Aorta (tissue), 5 donors: ENCODE results near the gene MVK. TPM values are rescaled to one million over a fixed set of nuclear protein-coding genes. Genes with fewer than 3 reads are reported as not detected.

Source experiments
- ATAC-seq: fragments of 200-7000 bp; cut with Tn5 transposase; one replicate; pipeline ENCODE4 v1.9.1; 2022; ENCODE audit warnings: moderate library complexity; ENCODE audit not compliant: low FRiP score
- DNase-seq, 2 donors: peaks; one replicate each; pipeline ENCODE4 v3.0.0-alpha.2; 2020
- H3K27ac ChIP-seq, 2 donors: one replicate each; pipeline ENCODE4 v1.5.1; 2013; ENCODE audit warnings: low read length in 2 of 2, mild to moderate bottlenecking in 2 of 2, moderate library complexity in 2 of 2, control low read depth in 1 of 2, inconsistent platforms in 1 of 2, low read depth in 1 of 2
- H3K27me3 ChIP-seq, 2 donors: one replicate each; pipeline ENCODE4 v1.6.1; 2013; ENCODE audit warnings: control low read depth in 1 of 2, low read length in 1 of 2, mild to moderate bottlenecking in 1 of 2, moderate library complexity in 1 of 2; ENCODE audit not compliant: insufficient read depth in 2 of 2, control insufficient read depth in 1 of 2
- H3K36me3 ChIP-seq, 2 donors: one replicate each; pipeline ENCODE4 v1.6.1; 2013; ENCODE audit warnings: control low read depth in 1 of 2, low read length in 1 of 2, mild to moderate bottlenecking in 1 of 2; ENCODE audit not compliant: insufficient read depth in 2 of 2, control insufficient read depth in 1 of 2
- H3K4me1 ChIP-seq, 2 donors: one replicate each; pipeline ENCODE4 v1.6.1; 2013; ENCODE audit warnings: low read length in 2 of 2, control low read depth in 1 of 2, mild to moderate bottlenecking in 1 of 2, moderate library complexity in 1 of 2; ENCODE audit not compliant: insufficient read depth in 2 of 2, control insufficient read depth in 1 of 2
- H3K4me3 ChIP-seq, 2 donors: one replicate each; pipeline ENCODE4 v1.5.1; 2013; ENCODE audit warnings: low read length in 2 of 2, control low read depth in 1 of 2, mild to moderate bottlenecking in 1 of 2
- H3K9me3 ChIP-seq: one replicate; pipeline ENCODE4 v1.6.1; 2013; ENCODE audit warnings: mild to moderate bottlenecking, low read length; ENCODE audit not compliant: control insufficient read depth
- WGBS, 2 donors: extraction: QIAGEN DNeasy Blood & Tissue Kit; methylation state at CpG; one replicate each; pipeline ENCODE4 v1.1.7; 2013; 5-methylcytosine and 5-hydroxymethylcytosine counted together
- intact Hi-C, 2 donors: fragments of 100-400 bp; cut with DNase I; formaldehyde crosslinking; loops; one replicate each; pipeline versions ENCODE4 v1.14.2 to v1.15.0; 2022
- polyA plus RNA-seq, 2 donors: library from polyadenylated mRNA; stranded (reverse); fragments of 200-250 nt; gene quantifications; one replicate each; pipeline ENCODE4 v1.2.3, GENCODE V29; 2013
- total RNA-seq, 2 donors: library from RNA; stranded (reverse); fragmentation: NEBNext Ultra II Directional; extraction: Animal tissue kit (Norgen Biotek cat#: 25700); gene quantifications; one replicate each; pipeline ENCODE4 v1.2.1, GENCODE V29; 2021
- donor health status: healthy with polysubstance abuse.
- donor health status: Bipolar disorder and iron deficiency.
- donor health status: DM: no; HTN: no; CAD: no.
- donor health status: DM: no; HTN: no; CAD: no.
- donor health status: DM: yes; HTN: yes; CAD: no.

MVK gene
- total and polyA plus RNA-seq, 4 donors: 8.5 to 14.3 (median 12.5) TPM

- ATAC-seq (no peak), DNase-seq (no peak)
- Histone ChIP-seq H3K4me3 (no peak overlapping the region), H3K4me1 (no peaks in the 10 kb centered on the region), H3K27me3 (no peaks in the 10 kb centered on the region), H3K36me3 (no peaks in the 10 kb centered on the region), H3K27ac (no peak overlapping the region), H3K9me3 (peaks cover 2% of the 10 kb centered on the region)
- 66 to 83% methylated on average over 2 of the region's 2 CpGs for WGBS, 2 donors
- intact Hi-C loops: no loop called here
Measured at GRCh38 chr12:109609342-109609741, 35.7 kb downstream of the MVK start.

GRCh38 chr12:109610523-109610922, 36.9 kb downstream of the MVK start:
- intact Hi-C loops: no loop called here
- Histone ChIP-seq H3K36me3 (no peaks in the 10 kb centered on the region), H3K4me3 (no peak overlapping the region), H3K27me3 (no peaks in the 10 kb centered on the region), H3K9me3 (peaks cover 2% of the 10 kb centered on the region), H3K27ac (no peak overlapping the region), H3K4me1 (no peaks in the 10 kb centered on the region)
- DNase-seq: no peak
- no peak for ATAC-seq
- 88 to 90% methylated on average over 4 of the region's 4 CpGs for WGBS, 2 donors

GRCh38 chr12:109611223-109611622, 37.6 kb downstream of the MVK start:
- no peaks in the 10 kb centered on the region for H3K36me3 ChIP-seq
- H3K4me3 ChIP-seq: no peak overlapping the region
- no peak for DNase-seq
- no peak for ATAC-seq
- WGBS, 2 donors: 16 to 20% methylated on average over 10 of the region's 10 CpGs
- no peaks in the 10 kb centered on the region for H3K4me1 ChIP-seq
- no peak overlapping the region for H3K27ac ChIP-seq
- H3K27me3 ChIP-seq: no peaks in the 10 kb centered on the region
- H3K9me3 ChIP-seq: peaks cover 2% of the 10 kb centered on the region
- intact Hi-C loops: no loop called here

- H3K36me3 ChIP-seq: no peaks in the 10 kb centered on the region
- DNase-seq (no peak), ATAC-seq (no peak)
- H3K4me3 ChIP-seq: no peak overlapping the region
- H3K27me3 ChIP-seq: no peaks in the 10 kb centered on the region
- intact Hi-C loops: no loop called here
- no peaks in the 10 kb centered on the region for H3K4me1 ChIP-seq
- 89 to 91% methylated on average over 3 of the region's 3 CpGs for WGBS, 2 donors
- H3K27ac ChIP-seq: no peak overlapping the region
- peaks cover 2% of the 10 kb centered on the region for H3K9me3 ChIP-seq
Measured at GRCh38 chr12:109612003-109612402, 38.4 kb downstream of the MVK start.

- no peaks in the 10 kb centered on the region for H3K27me3 ChIP-seq
- peaks cover 2% of the 10 kb centered on the region for H3K9me3 ChIP-seq
- 37 to 43% methylated on average over 5 of the region's 5 CpGs for WGBS, 2 donors
- no peak overlapping the region for H3K27ac ChIP-seq
- intact Hi-C loops: no loop called here
- H3K4me3 ChIP-seq: no peak overlapping the region
- H3K36me3 ChIP-seq: no peaks in the 10 kb centered on the region
- H3K4me1 ChIP-seq: no peaks in the 10 kb centered on the region
- DNase-seq (no peak), ATAC-seq (no peak)
Measured at GRCh38 chr12:109612975-109613502, 39.4 kb downstream of the MVK start.

- Histone ChIP-seq H3K4me3 (no peak overlapping the region), H3K27ac (no peak overlapping the region), H3K36me3 (no peaks in the 10 kb centered on the region), H3K4me1 (no peaks in the 10 kb centered on the region), H3K9me3 (peaks cover 2% of the 10 kb centered on the region), H3K27me3 (no peaks in the 10 kb centered on the region)
- ATAC-seq (no peak), DNase-seq (no peak)
- 43 to 46% methylated on average over 26 of the region's 26 CpGs for WGBS, 2 donors
- intact Hi-C loops: no loop called here
Measured at GRCh38 chr12:109613649-109614455, 40.3 kb downstream of the MVK start.

- intact Hi-C loops: no loop called here
- DNase-seq (no peak), ATAC-seq (no peak)
- H3K9me3 ChIP-seq: no peaks in the 10 kb centered on the region
- no peaks in the 10 kb centered on the region for H3K4me1 ChIP-seq
- H3K36me3 ChIP-seq: no peaks in the 10 kb centered on the region
- H3K27me3 ChIP-seq: no peaks in the 10 kb centered on the region
- no peak overlapping the region for H3K27ac ChIP-seq
- no peak overlapping the region for H3K4me3 ChIP-seq
- 47% methylated on average over 14 of the region's 14 CpGs for WGBS, 2 donors
Measured at GRCh38 chr12:109615556-109616229, 42.1 kb downstream of the MVK start.

- no peak overlapping the region for H3K4me3 ChIP-seq
- no peaks in the 10 kb centered on the region for H3K4me1 ChIP-seq
- no peak for DNase-seq
- no peak overlapping the region for H3K27ac ChIP-seq
- no peaks in the 10 kb centered on the region for H3K27me3 ChIP-seq
- WGBS, 2 donors: 60 to 65% methylated on average over 10 of the region's 10 CpGs
- H3K36me3 ChIP-seq: no peaks in the 10 kb centered on the region
- intact Hi-C loops: no loop called here
- ATAC-seq: no peak
- no peaks in the 10 kb centered on the region for H3K9me3 ChIP-seq
Measured at GRCh38 chr12:109617491-109617890, 43.9 kb downstream of the MVK start.

- no peak overlapping the region for H3K27ac ChIP-seq
- ATAC-seq (no peak), DNase-seq (no peak)
- WGBS, 2 donors: 76 to 82% methylated on average over 5 of the region's 5 CpGs
- intact Hi-C loops: no loop called here
- H3K36me3 ChIP-seq: no peaks in the 10 kb centered on the region
- H3K27me3 ChIP-seq: no peaks in the 10 kb centered on the region
- no peak overlapping the region for H3K4me3 ChIP-seq
- H3K4me1 ChIP-seq: no peaks in the 10 kb centered on the region
- H3K9me3 ChIP-seq: no peaks in the 10 kb centered on the region
Measured at GRCh38 chr12:109618082-109618481, 44.5 kb downstream of the MVK start.
